ENCODE data around the gene FZD7. TPM values are rescaled to one million over a fixed set of nuclear protein-coding genes. Genes with fewer than 3 reads are reported as not detected.

FZD7 gene
- total RNA-seq, 4 donors from 2014 or later: 6.2 to 14.6 (median 13.3) TPM

- Histone ChIP-seq H3K27ac (peak overlapping the region in 3 of 4 donors; percentile 6 to 48 (median 20)), H3K4me3 (no peak overlapping the region), H3K27me3 (no peaks in the 10 kb centered on the region), H3K4me1 (no peaks in the 10 kb centered on the region), H3K9me3 (no peaks in the 10 kb centered on the region), H3K36me3 (no peaks in the 10 kb centered on the region)
- WGBS, 2 donors (ENCODE audit: low coverage in 1 of 2): 21 to 40% methylated on average over 1 to 2 of the region's 2 CpGs
- in situ Hi-C loops (cut with MboI; ENCODE audit: low pct_ligation_motif_present in 1 of 4, low pct_unique_long_range_greater_than_20kb in 1 of 4, low sequenced_read_pairs in 3 of 4): no loop called here
- no peak for DNase-seq
- TF ChIP-seq POLR2AphosphoS5 (IDR thresholded peaks at IDR 0.05) (no peak), POLR2A (IDR thresholded peaks at IDR 0.05) (no peak), EP300 (IDR thresholded peaks at IDR 0.05; ENCODE audit: low read depth) (no peak)
- TF ChIP-seq, protein P1, sequence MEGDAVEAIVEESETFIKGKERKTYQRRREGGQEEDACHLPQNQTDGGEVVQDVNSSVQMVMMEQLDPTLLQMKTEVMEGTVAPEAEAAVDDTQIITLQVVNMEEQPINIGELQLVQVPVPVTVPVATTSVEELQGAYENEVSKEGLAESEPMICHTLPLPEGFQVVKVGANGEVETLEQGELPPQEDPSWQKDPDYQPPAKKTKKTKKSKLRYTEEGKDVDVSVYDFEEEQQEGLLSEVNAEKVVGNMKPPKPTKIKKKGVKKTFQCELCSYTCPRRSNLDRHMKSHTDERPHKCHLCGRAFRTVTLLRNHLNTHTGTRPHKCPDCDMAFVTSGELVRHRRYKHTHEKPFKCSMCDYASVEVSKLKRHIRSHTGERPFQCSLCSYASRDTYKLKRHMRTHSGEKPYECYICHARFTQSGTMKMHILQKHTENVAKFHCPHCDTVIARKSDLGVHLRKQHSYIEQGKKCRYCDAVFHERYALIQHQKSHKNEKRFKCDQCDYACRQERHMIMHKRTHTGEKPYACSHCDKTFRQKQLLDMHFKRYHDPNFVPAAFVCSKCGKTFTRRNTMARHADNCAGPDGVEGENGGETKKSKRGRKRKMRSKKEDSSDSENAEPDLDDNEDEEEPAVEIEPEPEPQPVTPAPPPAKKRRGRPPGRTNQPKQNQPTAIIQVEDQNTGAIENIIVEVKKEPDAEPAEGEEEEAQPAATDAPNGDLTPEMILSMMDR (IDR thresholded peaks at IDR 0.05): no peak
- intact Hi-C loops (cut with DNase I; ENCODE audit: low total_unique reads): no loop called here
These were observed 14.7 kb upstream of the FZD7 start for GRCh38 chr2:202018950-202019349.

- in situ Hi-C loops (cut with MboI; ENCODE audit: low pct_ligation_motif_present in 1 of 4, low pct_unique_long_range_greater_than_20kb in 1 of 4, low sequenced_read_pairs in 3 of 4): no loop called here
- peak overlapping the region in 1 of 4 donors; percentile 48 for H3K27ac ChIP-seq
- intact Hi-C loops (cut with DNase I; ENCODE audit: low total_unique reads): no loop called here
- no peak overlapping the region for H3K4me3 ChIP-seq
- H3K9me3 ChIP-seq: no peaks in the 10 kb centered on the region
- no peaks in the 10 kb centered on the region for H3K4me1 ChIP-seq
- DNase-seq: no peak
- 63 to 69% methylated on average over 5 of the region's 8 CpGs for WGBS, 2 donors (ENCODE audit: low coverage in 1 of 2)
- no peaks in the 10 kb centered on the region for H3K27me3 ChIP-seq
- TF ChIP-seq POLR2A (IDR thresholded peaks at IDR 0.05): no peak
- no peak for TF ChIP-seq POLR2AphosphoS5 (IDR thresholded peaks at IDR 0.05)
- TF ChIP-seq EP300 (IDR thresholded peaks at IDR 0.05; ENCODE audit: low read depth): no peak
- TF ChIP-seq, protein P1 (IDR thresholded peaks at IDR 0.05): no peak
- no peaks in the 10 kb centered on the region for H3K36me3 ChIP-seq
These were observed 13.8 kb upstream of the FZD7 start for GRCh38 chr2:202019689-202020450.

DNA sequence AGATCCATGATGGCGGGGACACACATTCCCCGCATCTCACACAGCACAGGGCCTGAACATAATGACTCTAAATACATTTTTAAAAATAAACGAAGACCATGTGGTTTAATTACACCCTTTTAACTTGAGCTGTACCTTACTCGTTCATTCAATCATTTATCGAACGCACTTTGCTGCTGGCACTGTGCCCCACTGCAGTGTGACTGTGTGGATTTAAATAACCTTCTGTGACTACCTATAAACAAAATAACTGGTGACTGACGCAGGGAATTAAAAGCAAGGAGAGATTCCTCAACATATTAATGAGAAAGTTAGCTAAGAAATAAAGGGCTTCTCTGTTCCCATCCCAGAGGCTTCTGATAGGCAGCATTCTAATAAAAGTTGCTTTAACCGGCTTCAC lies 10.9 kb upstream of the FZD7 start:
- TF ChIP-seq POLR2AphosphoS5 (IDR thresholded peaks at IDR 0.05) (no peak), EP300 (IDR thresholded peaks at IDR 0.05; ENCODE audit: low read depth) (no peak), POLR2A (IDR thresholded peaks at IDR 0.05) (no peak)
- TF ChIP-seq, protein P1 (IDR thresholded peaks at IDR 0.05): no peak

GRCh38 chr2:202023198-202023903 lies 10.3 kb upstream of the FZD7 start:
- in situ Hi-C loops (cut with MboI; ENCODE audit: low pct_ligation_motif_present in 1 of 4, low pct_unique_long_range_greater_than_20kb in 1 of 4, low sequenced_read_pairs in 3 of 4): no loop called here
- no peaks in the 10 kb centered on the region for H3K4me1 ChIP-seq
- no peaks in the 10 kb centered on the region for H3K9me3 ChIP-seq
- H3K36me3 ChIP-seq: no peaks in the 10 kb centered on the region
- TF ChIP-seq EP300 (IDR thresholded peaks at IDR 0.05; ENCODE audit: low read depth) (no peak), POLR2A (IDR thresholded peaks at IDR 0.05) (no peak), POLR2AphosphoS5 (IDR thresholded peaks at IDR 0.05) (no peak)
- TF ChIP-seq, protein P1 (IDR thresholded peaks at IDR 0.05): no peak
- H3K27ac ChIP-seq: no peak overlapping the region
- H3K27me3 ChIP-seq: no peaks in the 10 kb centered on the region
- DNase-seq: no peak
- intact Hi-C loops (cut with DNase I; ENCODE audit: low total_unique reads): no loop called here
- H3K4me3 ChIP-seq: no peak overlapping the region
- 44 to 47% methylated on average over 6 to 10 of the region's 10 CpGs for WGBS, 2 donors (ENCODE audit: low coverage in 1 of 2)

More for the DNA sequence above, 10.9 kb upstream of the FZD7 start:
- in situ Hi-C loops (cut with MboI; ENCODE audit: low pct_ligation_motif_present in 1 of 4, low pct_unique_long_range_greater_than_20kb in 1 of 4, low sequenced_read_pairs in 3 of 4): no loop called here
- Histone ChIP-seq H3K4me1 (no peaks in the 10 kb centered on the region), H3K27me3 (no peaks in the 10 kb centered on the region), H3K36me3 (no peaks in the 10 kb centered on the region), H3K4me3 (no peak overlapping the region), H3K27ac (no peak overlapping the region), H3K9me3 (no peaks in the 10 kb centered on the region)
- no peak for DNase-seq
- 52 to 56% methylated on average over 8 of the region's 8 CpGs for WGBS, 2 donors (ENCODE audit: low coverage in 1 of 2)
- intact Hi-C loops (cut with DNase I; ENCODE audit: low total_unique reads): no loop called here
